Heart left ventricle (tissue), 13 donors: ENCODE measurements around the gene GLT6D1.

Experiments
- POLR2A ChIP-seq, 2 donors: fragments of 450-650 bp; IDR thresholded peaks; one replicate each; pipeline ENCODE4 v1.6.1; 2017; ENCODE audit warnings: antibody characterized with exemption in 2 of 2, mild to moderate bottlenecking in 2 of 2, moderate library complexity in 2 of 2
- TF ChIP-seq, protein P1 (sequence below), 12 donors: fragments of 200-600 bp; sonication (generic) in 4 of 12; IDR thresholded peaks; one replicate each; pipeline versions ENCODE4 v1.5.0 to v1.8.0; 2018 to 2022; ENCODE audit warnings: antibody characterized with exemption in 12 of 12, mild to moderate bottlenecking in 5 of 12
- donor health status: ischemic (EF 13 %, LVEDD 7.1; RV severe dilation, severe dysfunction).
- donor health status: DM: no; HTN: yes; CAD: no.
- donor health status: DM: no; HTN: no; CAD: no.
- donor health status: ischemic (EF 25% LVEDD 6.9; RV normal size, moderate dysfunction).
- donor health status: ischemic (EF 25% LVEDD 5.7; RV mildly dilated, moderate dysfunction).
- donor health status: ischemic (EF 35%, LVEDD 5.7; RV mildly dilated, moderate dysfunction).
- donor health status: nonischemic (EF 11% LVEDD 7.7; RV severe dilation, severe dysfunction).
- donor health status: DM: yes; HTN: yes; CAD: no.
- donor health status: PGD.
- donor health status: ischemic (EF 29% LVEDD 5.4; RV normal size, mild dysfunction).
- donor health status: nonischemic (EF 23%, LVEDD 6.1; RV moderate dilation, normal function).

DNA sequence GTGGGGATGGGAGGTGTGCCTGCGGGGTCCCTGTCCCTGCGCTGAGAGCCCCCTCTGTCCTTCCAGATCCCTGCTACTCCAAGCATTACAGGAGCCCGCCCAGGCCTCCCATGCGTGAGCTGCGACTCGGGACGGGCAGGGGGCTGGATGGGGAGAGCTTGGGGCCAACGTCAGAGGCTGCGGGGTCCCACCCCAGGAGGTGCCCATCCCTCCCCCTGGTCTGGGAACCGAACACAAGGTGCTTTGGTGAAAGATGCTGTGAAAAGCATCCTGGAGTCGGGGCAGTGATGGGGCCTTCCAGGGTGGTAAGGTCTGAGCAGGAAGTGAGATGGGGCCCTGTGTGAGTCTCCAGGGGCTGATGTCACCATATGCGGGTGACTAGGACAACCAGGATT is 26.5 kb upstream of the GLT6D1 start:
- TF ChIP-seq, protein P1, sequence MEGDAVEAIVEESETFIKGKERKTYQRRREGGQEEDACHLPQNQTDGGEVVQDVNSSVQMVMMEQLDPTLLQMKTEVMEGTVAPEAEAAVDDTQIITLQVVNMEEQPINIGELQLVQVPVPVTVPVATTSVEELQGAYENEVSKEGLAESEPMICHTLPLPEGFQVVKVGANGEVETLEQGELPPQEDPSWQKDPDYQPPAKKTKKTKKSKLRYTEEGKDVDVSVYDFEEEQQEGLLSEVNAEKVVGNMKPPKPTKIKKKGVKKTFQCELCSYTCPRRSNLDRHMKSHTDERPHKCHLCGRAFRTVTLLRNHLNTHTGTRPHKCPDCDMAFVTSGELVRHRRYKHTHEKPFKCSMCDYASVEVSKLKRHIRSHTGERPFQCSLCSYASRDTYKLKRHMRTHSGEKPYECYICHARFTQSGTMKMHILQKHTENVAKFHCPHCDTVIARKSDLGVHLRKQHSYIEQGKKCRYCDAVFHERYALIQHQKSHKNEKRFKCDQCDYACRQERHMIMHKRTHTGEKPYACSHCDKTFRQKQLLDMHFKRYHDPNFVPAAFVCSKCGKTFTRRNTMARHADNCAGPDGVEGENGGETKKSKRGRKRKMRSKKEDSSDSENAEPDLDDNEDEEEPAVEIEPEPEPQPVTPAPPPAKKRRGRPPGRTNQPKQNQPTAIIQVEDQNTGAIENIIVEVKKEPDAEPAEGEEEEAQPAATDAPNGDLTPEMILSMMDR (IDR thresholded peaks at IDR 0.05), result no peak
- no peak for TF ChIP-seq POLR2A (IDR thresholded peaks at IDR 0.05)
